ENCODE results near the gene OPTC. TPM values are rescaled to one million over a fixed set of nuclear protein-coding genes. Genes with fewer than 3 reads are reported as not detected.

The OPTC gene
- total RNA-seq, 1 donor from 2014 or later: not detected

- no peak overlapping the region for H3K9ac ChIP-seq (ENCODE audit: low read length)
- H3K27me3 Mint-ChIP-seq (ENCODE audit: low read depth, unreplicated experiment): peaks cover 2% of the 10 kb centered on the region
- H3K4me2 ChIP-seq (ENCODE audit: low read length): no peak overlapping the region
- FAIRE-seq (no peak), DNase-seq (ENCODE audit: low read depth) (no peak)
- H3K4me1 Mint-ChIP-seq (ENCODE audit: low read depth, unreplicated experiment): peaks cover 6% of the 10 kb centered on the region
- H3K4me3 Mint-ChIP-seq (ENCODE audit: unreplicated experiment): no peak overlapping the region
- H3K36me3 Mint-ChIP-seq (ENCODE audit: low read depth, unreplicated experiment): no peaks in the 10 kb centered on the region
- TF ChIP-seq CTCF (IDR thresholded peaks at IDR 0.05; ENCODE audit: insufficient read depth, low read depth, low read length) (no peak), EZH2 (IDR thresholded peaks at IDR 0.05; ENCODE audit: insufficient read depth, low read length) (no peak)
- H3K79me2 ChIP-seq (ENCODE audit: insufficient read depth, low read length): no peaks in the 10 kb centered on the region
- peaks cover 2% of the 10 kb centered on the region for H3K4me1 ChIP-seq (ENCODE audit: insufficient read depth, low read length)
- H3K4me3 ChIP-seq (ENCODE audit: insufficient read depth, low read depth, low read length): no peak overlapping the region
- H3K9me3 ChIP-seq (ENCODE audit: insufficient read depth, low read depth, low read length): no peaks in the 10 kb centered on the region
- H3K27me3 ChIP-seq (ENCODE audit: insufficient read depth, low read length): peaks cover 11% of the 10 kb centered on the region
- no peaks in the 10 kb centered on the region for H3K36me3 ChIP-seq (ENCODE audit: insufficient read depth, low read length)
- no peak overlapping the region for H2AFZ ChIP-seq (ENCODE audit: low read depth, low read length)
- no peak overlapping the region for H3K27ac Mint-ChIP-seq (ENCODE audit: unreplicated experiment)
- H4K20me1 ChIP-seq (ENCODE audit: insufficient read depth, low read length): no peaks in the 10 kb centered on the region
- H3K9me3 Mint-ChIP-seq (ENCODE audit: unreplicated experiment): no peaks in the 10 kb centered on the region
- H3K27ac ChIP-seq (ENCODE audit: low read depth, low read length): no peak overlapping the region
These were observed 35.9 kb upstream of the OPTC start for GRCh38 chr1:203458078-203458477.

- Histone ChIP-seq H3K9ac (ENCODE audit: low read length) (no peak overlapping the region), H2AFZ (ENCODE audit: low read depth, low read length) (no peak overlapping the region), H3K4me3 (ENCODE audit: insufficient read depth, low read depth, low read length) (no peak overlapping the region), H3K4me1 (ENCODE audit: insufficient read depth, low read length) (peaks cover 13% of the 10 kb centered on the region), H3K9me3 (ENCODE audit: insufficient read depth, low read depth, low read length) (no peaks in the 10 kb centered on the region), H3K79me2 (ENCODE audit: insufficient read depth, low read length) (no peaks in the 10 kb centered on the region), H3K27me3 (ENCODE audit: insufficient read depth, low read length) (peaks cover 5% of the 10 kb centered on the region), H4K20me1 (ENCODE audit: insufficient read depth, low read length) (no peaks in the 10 kb centered on the region), H3K27ac (ENCODE audit: low read depth, low read length) (no peak overlapping the region), H3K4me2 (ENCODE audit: low read length) (no peak overlapping the region), H3K36me3 (ENCODE audit: insufficient read depth, low read length) (no peaks in the 10 kb centered on the region)
- DNase-seq (ENCODE audit: low read depth) (no peak), FAIRE-seq (no peak)
- Mint-ChIP-seq H3K36me3 (ENCODE audit: low read depth, unreplicated experiment) (no peaks in the 10 kb centered on the region), H3K9me3 (ENCODE audit: unreplicated experiment) (no peaks in the 10 kb centered on the region), H3K4me3 (ENCODE audit: unreplicated experiment) (no peak overlapping the region), H3K27me3 (ENCODE audit: low read depth, unreplicated experiment) (peaks cover 6% of the 10 kb centered on the region), H3K27ac (ENCODE audit: unreplicated experiment) (no peak overlapping the region), H3K4me1 (ENCODE audit: low read depth, unreplicated experiment) (peaks cover 18% of the 10 kb centered on the region)
- TF ChIP-seq EZH2 (IDR thresholded peaks at IDR 0.05; ENCODE audit: insufficient read depth, low read length) (no peak), CTCF (IDR thresholded peaks at IDR 0.05; ENCODE audit: insufficient read depth, low read depth, low read length) (no peak)
These were observed 34.2 kb upstream of the OPTC start for GRCh38 chr1:203459671-203460201.

GRCh38 chr1:203461717-203462116 is 32.2 kb upstream of the OPTC start:
- no peak for TF ChIP-seq CTCF (IDR thresholded peaks at IDR 0.05; ENCODE audit: insufficient read depth, low read depth, low read length)
- no peak for TF ChIP-seq EZH2 (IDR thresholded peaks at IDR 0.05; ENCODE audit: insufficient read depth, low read length)
- FAIRE-seq: no peak

More at GRCh38 chr1:203461717-203462116, 32.2 kb upstream of the OPTC start:
- no peaks in the 10 kb centered on the region for H3K9me3 ChIP-seq (ENCODE audit: insufficient read depth, low read depth, low read length)
- DNase-seq (ENCODE audit: low read depth): no peak
- no peak overlapping the region for H3K9ac ChIP-seq (ENCODE audit: low read length)
- H3K27ac ChIP-seq (ENCODE audit: low read depth, low read length): no peak overlapping the region
- no peaks in the 10 kb centered on the region for H4K20me1 ChIP-seq (ENCODE audit: insufficient read depth, low read length)
- Mint-ChIP-seq H3K9me3 (ENCODE audit: unreplicated experiment) (no peaks in the 10 kb centered on the region), H3K36me3 (ENCODE audit: low read depth, unreplicated experiment) (no peaks in the 10 kb centered on the region), H3K4me3 (ENCODE audit: unreplicated experiment) (no peak overlapping the region), H3K27me3 (ENCODE audit: low read depth, unreplicated experiment) (peaks cover 6% of the 10 kb centered on the region), H3K4me1 (ENCODE audit: low read depth, unreplicated experiment) (peaks cover 23% of the 10 kb centered on the region), H3K27ac (ENCODE audit: unreplicated experiment) (no peak overlapping the region)
- H3K79me2 ChIP-seq (ENCODE audit: insufficient read depth, low read length): no peaks in the 10 kb centered on the region
- no peak overlapping the region for H3K4me3 ChIP-seq (ENCODE audit: insufficient read depth, low read depth, low read length)
- peaks cover 13% of the 10 kb centered on the region for H3K4me1 ChIP-seq (ENCODE audit: insufficient read depth, low read length)
- H3K27me3 ChIP-seq (ENCODE audit: insufficient read depth, low read length): peaks cover 5% of the 10 kb centered on the region
- no peaks in the 10 kb centered on the region for H3K36me3 ChIP-seq (ENCODE audit: insufficient read depth, low read length)
- H2AFZ ChIP-seq (ENCODE audit: low read depth, low read length): no peak overlapping the region
- H3K4me2 ChIP-seq (ENCODE audit: low read length): no peak overlapping the region
